CD8-positive, alpha-beta memory T cell (primary cell): ENCODE results near the gene RGPD4. TPM values are rescaled to one million over a fixed set of nuclear protein-coding genes. Genes with fewer than 3 reads are reported as not detected.

Source experiments
- CTCF ChIA-PET: fragments of 350-600 bp; sonication (Branson Sonifier 250); formaldehyde crosslinking; loops from one replicate; lab custom pipeline; 2021; ENCODE audit warnings: antibody characterized with exemption; lab: Charles Lee
- POLR2A ChIA-PET: fragments of 350-600 bp; sonication (Branson Sonifier 250); formaldehyde crosslinking; loops from one replicate; lab custom pipeline; 2021; ENCODE audit warnings: antibody characterized with exemption; lab: Charles Lee
- DNase-seq, 5 donors: peaks; one replicate each; pipeline versions ENCODE4 v3.0.0 to v3.0.0-alpha.2; 2020 to 2022; ENCODE audit warnings: mixed read lengths in 1 of 5
- H3K27ac ChIP-seq: one replicate; pipeline ENCODE4 v1.7.0; 2013; ENCODE audit warnings: low read depth, mild to moderate bottlenecking, low read length, moderate library complexity
- H3K27me3 ChIP-seq: 2 replicates; pipeline ENCODE4 v1.7.0; 2013; ENCODE audit warnings: low read length, mild to moderate bottlenecking; ENCODE audit not compliant: insufficient read depth, poor library complexity, severe bottlenecking
- H3K36me3 ChIP-seq: 2 replicates; pipeline ENCODE4 v1.7.0; 2013; ENCODE audit warnings: mild to moderate bottlenecking, low read length, moderate library complexity; ENCODE audit not compliant: insufficient read depth
- H3K4me1 ChIP-seq: 2 replicates; pipeline ENCODE4 v1.7.0; 2013; ENCODE audit warnings: mild to moderate bottlenecking, low read length, moderate library complexity; ENCODE audit not compliant: insufficient read depth
- H3K4me3 ChIP-seq: 2 replicates; pipeline ENCODE4 v1.7.0; 2013; ENCODE audit warnings: mild to moderate bottlenecking, low read length
- H3K9me3 ChIP-seq: 2 replicates; pipeline ENCODE4 v1.7.0; 2013; ENCODE audit warnings: mild to moderate bottlenecking, low read length
- H3K27ac Mint-ChIP-seq, 8 donors: one replicate each; pipeline ENCODE4 v1.8.0; 2020 to 2021; ENCODE audit warnings: mixed read lengths in 8 of 8, mild to moderate bottlenecking in 6 of 8, inconsistent platforms in 3 of 8, moderate library complexity in 3 of 8
- H3K27me3 Mint-ChIP-seq, 2 donors: one replicate each; pipeline ENCODE4 v1.8.0; 2020 to 2021; ENCODE audit warnings: mixed read lengths in 2 of 2, mild to moderate bottlenecking in 1 of 2, moderate library complexity in 1 of 2
- H3K36me3 Mint-ChIP-seq, 3 donors: one replicate each; pipeline ENCODE4 v1.8.0; 2020 to 2021; ENCODE audit warnings: mixed read lengths in 3 of 3, inconsistent platforms in 1 of 3, mild to moderate bottlenecking in 1 of 3
- H3K4me1 Mint-ChIP-seq, 3 donors: one replicate each; pipeline ENCODE4 v1.8.0; 2020 to 2021; ENCODE audit warnings: mixed read lengths in 3 of 3, inconsistent platforms in 1 of 3, mild to moderate bottlenecking in 1 of 3
- H3K4me3 Mint-ChIP-seq, 7 donors: one replicate each; pipeline ENCODE4 v1.8.0; 2020 to 2021; ENCODE audit warnings: mixed read lengths in 7 of 7, mild to moderate bottlenecking in 6 of 7, moderate library complexity in 4 of 7, inconsistent platforms in 2 of 7
- H3K9me3 Mint-ChIP-seq, 5 donors: one replicate each; pipeline ENCODE4 v1.8.0; 2020 to 2022; ENCODE audit warnings: mixed read lengths in 5 of 5, mild to moderate bottlenecking in 3 of 5, moderate library complexity in 2 of 5, inconsistent platforms in 1 of 5
- polyA plus RNA-seq: library from polyadenylated mRNA; unstranded; fragments of 300-500 nt; fragmentation: Illumina TruSeq; gene quantifications from one replicate; pipeline ENCODE4 v1.2.3, GENCODE V29; 2021
- total RNA-seq, 2 experiments: library from RNA; stranded (reverse); gene quantifications; one replicate each; pipeline ENCODE4 v1.2.3, GENCODE V29; 2021

The RGPD4 gene
- total and polyA plus RNA-seq, 3 experiments from 2014 or later = 0.64 to 0.72 TPM; not detected in 1

GRCh38 chr2:107932488-107932887 lies 105.8 kb downstream of the RGPD4 start:
- no peak overlapping the region for H3K27ac ChIP-seq
- H3K4me3 Mint-ChIP-seq = no peak overlapping the region
- no peaks in the 10 kb centered on the region for H3K36me3 Mint-ChIP-seq
- no peaks in the 10 kb centered on the region for H3K9me3 ChIP-seq
- H3K27me3 Mint-ChIP-seq = peaks cover 0 to 8% of the 10 kb centered on the region in 2 donors
- no peaks in the 10 kb centered on the region for H3K36me3 ChIP-seq
- H3K4me3 ChIP-seq = no peak overlapping the region
- peaks cover 0 to 3% (median 0%) of the 10 kb centered on the region in 5 donors for H3K9me3 Mint-ChIP-seq
- POLR2A ChIA-PET = no interaction called here
- no peaks in the 10 kb centered on the region for H3K4me1 Mint-ChIP-seq
- no peak for DNase-seq
- CTCF ChIA-PET = no interaction called here
- H3K27me3 ChIP-seq = no peaks in the 10 kb centered on the region
- no peak overlapping the region for H3K27ac Mint-ChIP-seq
- no peaks in the 10 kb centered on the region for H3K4me1 ChIP-seq

GRCh38 chr2:107932979-107933378 lies 106.3 kb downstream of the RGPD4 start:
- H3K36me3 Mint-ChIP-seq = no peaks in the 10 kb centered on the region
- no peaks in the 10 kb centered on the region for H3K9me3 ChIP-seq
- no peak overlapping the region for H3K27ac Mint-ChIP-seq
- H3K4me1 Mint-ChIP-seq = no peaks in the 10 kb centered on the region
- ChIA-PET CTCF (no interaction called here), POLR2A (no interaction called here)
- H3K4me1 ChIP-seq = no peaks in the 10 kb centered on the region
- DNase-seq = no peak
- no peak overlapping the region for H3K27ac ChIP-seq
- no peaks in the 10 kb centered on the region for H3K27me3 ChIP-seq
- peaks cover 0 to 8% of the 10 kb centered on the region in 2 donors for H3K27me3 Mint-ChIP-seq
- no peaks in the 10 kb centered on the region for H3K36me3 ChIP-seq
- H3K9me3 Mint-ChIP-seq = peaks cover 0 to 3% (median 0%) of the 10 kb centered on the region in 5 donors
- no peak overlapping the region for H3K4me3 ChIP-seq
- H3K4me3 Mint-ChIP-seq = no peak overlapping the region

GRCh38 chr2:107936433-107937359 lies 110.0 kb downstream of the RGPD4 start:
- H3K27ac ChIP-seq = no peak overlapping the region
- CTCF ChIA-PET = no interaction called here
- Mint-ChIP-seq H3K9me3 (peaks cover 0 to 3% (median 1%) of the 10 kb centered on the region in 5 donors), H3K4me1 (no peaks in the 10 kb centered on the region), H3K4me3 (no peak overlapping the region), H3K27ac (no peak overlapping the region), H3K36me3 (no peaks in the 10 kb centered on the region), H3K27me3 (peaks cover 0 to 8% of the 10 kb centered on the region in 2 donors)
- no peaks in the 10 kb centered on the region for H3K4me1 ChIP-seq
- DNase-seq = no peak
- POLR2A ChIA-PET = no interaction called here
- no peaks in the 10 kb centered on the region for H3K9me3 ChIP-seq
- no peaks in the 10 kb centered on the region for H3K27me3 ChIP-seq
- H3K36me3 ChIP-seq = no peaks in the 10 kb centered on the region
- H3K4me3 ChIP-seq = no peak overlapping the region

Other genes starting within 250 kb of the RGPD4 start
- not detected for gene SLC5A7, start 159.6 kb downstream of the RGPD4 start, total RNA-seq
- gene SLC5A7, start 159.6 kb downstream of the RGPD4 start, polyA plus RNA-seq = not detected